HepG2 (cell line): ENCODE results near the gene RUSF1.

ENCODE experiments used
- CTCF ChIP-seq: sonication (generic); formaldehyde crosslinking; IDR thresholded peaks from 2 replicates; pipeline ENCODE4 v1.5.0; 2020; ENCODE audit warnings: mild to moderate bottlenecking, missing genetic modification reagents, moderate library complexity
- EP300 ChIP-seq, 3 experiments: sonication (generic) in 1 of 3; formaldehyde crosslinking in 1 of 3; IDR thresholded peaks; 2 replicates each; pipeline versions ENCODE4 v1.5.1 to v1.6.1; 2011 to 2020; ENCODE audit warnings: low read depth in 2 of 3, low read length in 2 of 3, borderline replicate concordance in 1 of 3, improper control_type of control experiment in 1 of 3, mild to moderate bottlenecking in 1 of 3, missing genetic modification reagents in 1 of 3, moderate library complexity in 1 of 3
- GATA4 ChIP-seq: sonication (generic); IDR thresholded peaks from 2 replicates; pipeline ENCODE4 v1.6.1; 2016; ENCODE audit warnings: antibody characterized with exemption, low read depth, borderline replicate concordance
- HDAC2 ChIP-seq: sonication (generic); formaldehyde crosslinking; IDR thresholded peaks from 2 replicates; pipeline ENCODE4 v1.4.0; 2020; ENCODE audit warnings: missing genetic modification reagents
- HMGA1 ChIP-seq: sonication (generic); formaldehyde crosslinking; conservative IDR thresholded peaks from 2 replicates; pipeline ENCODE4 v1.4.0; 2020; ENCODE audit warnings: missing genetic modification reagents
- KAT7 ChIP-seq: IDR thresholded peaks from 2 replicates; pipeline ENCODE4 v1.6.1; 2018; ENCODE audit warnings: borderline replicate concordance, missing compliant biosample characterization
- NCOA1 ChIP-seq: sonication (generic); formaldehyde crosslinking; IDR thresholded peaks from 2 replicates; pipeline ENCODE4 v1.9.0; 2021; ENCODE audit warnings: missing genetic modification reagents
- NFKB2 ChIP-seq: sonication (generic); formaldehyde crosslinking; IDR thresholded peaks from 2 replicates; pipeline ENCODE4 v1.4.0; 2020; ENCODE audit warnings: missing genetic modification reagents, borderline replicate concordance
- SRSF9 ChIP-seq: fragments of 200-400 bp; formaldehyde crosslinking; IDR thresholded peaks from 2 replicates; pipeline ENCODE4 v1.6.1; 2018; ENCODE audit warnings: borderline replicate concordance, mild to moderate bottlenecking, low read depth, low read length; ENCODE audit not compliant: insufficient read depth, poor library complexity, severe bottlenecking
- TAF1 ChIP-seq: sonication (generic); formaldehyde crosslinking; IDR thresholded peaks from 2 replicates; pipeline ENCODE4 v1.4.0; 2020; ENCODE audit warnings: missing genetic modification reagents
- THRA ChIP-seq: sonication (generic); formaldehyde crosslinking; IDR thresholded peaks from 2 replicates; pipeline ENCODE4 v1.4.0; 2020; ENCODE audit warnings: missing genetic modification reagents, borderline replicate concordance
- ZNF589 ChIP-seq: sonication (generic); formaldehyde crosslinking; conservative IDR thresholded peaks from 2 replicates; pipeline ENCODE4 v1.8.0; 2022; ENCODE audit warnings: mild to moderate bottlenecking, moderate library complexity, missing genetic modification reagents

- TF ChIP-seq CTCF (no peak), HMGA1 (CRISPR knock-in tag) (no peak), SRSF9 (no peak), NFKB2 (CRISPR knock-in tag) (no peak), EP300 (IDR thresholded peaks at IDR 0.05; ENCODE audit: low read depth in 2 of 2, low read length in 2 of 2) (no peak), EP300 (CRISPR knock-in tag; IDR thresholded peaks at IDR 0.05; ENCODE audit: borderline replicate concordance) (no peak), TAF1 (no peak), KAT7 (CRISPR knock-in tag) (no peak), HDAC2 (CRISPR knock-in tag) (no peak), THRA (no peak), NCOA1 (CRISPR knock-in tag) (no peak), ZNF589 (CRISPR knock-in tag) (no peak), GATA4 (no peak)
Measured at GRCh38 chr16:31464348-31464769, 43.8 kb downstream of the RUSF1 start.
